Hepatocyte (in vitro differentiated cells): ENCODE data around the gene DNAJA4. TPM values are rescaled to one million over a fixed set of nuclear protein-coding genes. Genes with fewer than 3 reads are reported as not detected.
A peak's percentile ranks its signal among the peaks of the same experiment; 100 is the strongest.

Experiments used
- DNase-seq: peaks from one replicate; pipeline ENCODE4 v3.0.0-alpha.2; 2016; ENCODE audit warnings: low spot score
- H2AFZ ChIP-seq: fragments of 200-600 bp; sonication (generic); 2 replicates; pipeline ENCODE4 v1.6.0; 2016; ENCODE audit warnings: antibody characterized with exemption, mild to moderate bottlenecking
- H3K27ac ChIP-seq: fragments of 200-600 bp; sonication (generic); 2 replicates; pipeline ENCODE4 v1.5.1; 2016; ENCODE audit warnings: mild to moderate bottlenecking
- H3K27me3 ChIP-seq: fragments of 200-600 bp; sonication (generic); 2 replicates; pipeline ENCODE4 v1.6.1; 2016
- H3K36me3 ChIP-seq: fragments of 200-600 bp; sonication (generic); replicated peaks from 2 replicates; pipeline ENCODE4 v1.5.1; 2016; ENCODE audit warnings: low read depth; ENCODE audit not compliant: insufficient read depth
- H3K4me1 ChIP-seq: fragments of 200-600 bp; sonication (generic); 2 replicates; pipeline ENCODE4 v1.5.1; 2016; ENCODE audit warnings: mild to moderate bottlenecking, moderate library complexity; ENCODE audit not compliant: insufficient read depth
- H3K4me2 ChIP-seq: fragments of 200-600 bp; sonication (generic); 2 replicates; pipeline ENCODE4 v1.6.0; 2016
- H3K4me3 ChIP-seq: fragments of 200-600 bp; sonication (generic); 2 replicates; pipeline ENCODE4 v1.5.1; 2016; ENCODE audit warnings: mild to moderate bottlenecking
- H3K79me2 ChIP-seq: fragments of 200-600 bp; sonication (generic); 2 replicates; pipeline ENCODE4 v1.6.0; 2017; ENCODE audit warnings: mild to moderate bottlenecking
- H3K9me2 ChIP-seq: fragments of 200-600 bp; sonication (generic); replicated peaks from 2 replicates; pipeline ENCODE4 v1.6.0; 2017; ENCODE audit warnings: mild to moderate bottlenecking; ENCODE audit not compliant: insufficient read depth
- H3K9me3 ChIP-seq: fragments of 200-600 bp; sonication (generic); 2 replicates; pipeline ENCODE4 v1.5.1; 2016; ENCODE audit warnings: low read depth, mild to moderate bottlenecking
- H4K20me1 ChIP-seq: fragments of 200-600 bp; sonication (generic); 2 replicates; pipeline ENCODE4 v1.6.0; 2016; ENCODE audit warnings: mild to moderate bottlenecking; ENCODE audit not compliant: insufficient read depth, poor library complexity, severe bottlenecking
- CTCF ChIP-seq: fragments of 200-600 bp; sonication (generic); IDR thresholded peaks from 2 replicates; pipeline ENCODE4 v1.5.1; 2016; ENCODE audit warnings: antibody characterized with exemption, mild to moderate bottlenecking; ENCODE audit not compliant: poor library complexity
- EZH2 ChIP-seq: fragments of 200-600 bp; sonication (generic); IDR thresholded peaks from 2 replicates; pipeline ENCODE4 v1.6.1; 2016; ENCODE audit warnings: antibody characterized with exemption, mild to moderate bottlenecking, borderline replicate concordance
- EZH2phosphoT487 ChIP-seq: fragments of 200-600 bp; sonication (generic); IDR thresholded peaks from one replicate; pipeline ENCODE4 v1.6.1; 2018; ENCODE audit warnings: antibody characterized with exemption, mild to moderate bottlenecking, low read depth, moderate library complexity; ENCODE audit not compliant: unreplicated experiment, severe bottlenecking
- WGBS: methylation state at CpG from one replicate; pipeline ENCODE4 v1.1.6; 2016; ENCODE audit warnings: low lambda C conversion rate; ENCODE audit errors: missing lambda C conversion rate; 5-methylcytosine and 5-hydroxymethylcytosine counted together
- polyA plus RNA-seq: library from polyadenylated mRNA; unstranded; fragments of >200 nt; fragmentation: Nextera tagmentation; extraction: Ambion mirVana; gene quantifications from 2 replicates; pipeline ENCODE4 v1.2.1, GENCODE V29; 2016
- total RNA-seq: library from RNA; depleted of rRNA; stranded (reverse); fragments of >200 nt; gene quantifications from 2 replicates; pipeline ENCODE4 v1.2.3, GENCODE V29; 2014

The DNAJA4 gene
- total and polyA plus RNA-seq, 2 experiments from 2014 or later = 2.8 to 3.6 TPM

- no peak overlapping the region for H2AFZ ChIP-seq
- no peaks in the 10 kb centered on the region for H3K36me3 ChIP-seq
- 96% methylated on average over 1 of the region's 1 CpG for WGBS
- H4K20me1 ChIP-seq = no peaks in the 10 kb centered on the region
- no peak for DNase-seq
- H3K4me3 ChIP-seq = no peak overlapping the region
- peaks cover 20% of the 10 kb centered on the region for H3K79me2 ChIP-seq
- no peaks in the 10 kb centered on the region for H3K9me2 ChIP-seq
- peaks cover 9% of the 10 kb centered on the region for H3K4me1 ChIP-seq
- H3K4me2 ChIP-seq = no peak overlapping the region
- TF ChIP-seq EZH2 (no peak), EZH2phosphoT487 (no peak), CTCF (no peak)
- H3K27me3 ChIP-seq = no peaks in the 10 kb centered on the region
- no peaks in the 10 kb centered on the region for H3K9me3 ChIP-seq
- peak overlapping the region; percentile 29 for H3K27ac ChIP-seq
These were observed 27.9 kb downstream of the DNAJA4 start for GRCh38 chr15:78292219-78292618.

DNA sequence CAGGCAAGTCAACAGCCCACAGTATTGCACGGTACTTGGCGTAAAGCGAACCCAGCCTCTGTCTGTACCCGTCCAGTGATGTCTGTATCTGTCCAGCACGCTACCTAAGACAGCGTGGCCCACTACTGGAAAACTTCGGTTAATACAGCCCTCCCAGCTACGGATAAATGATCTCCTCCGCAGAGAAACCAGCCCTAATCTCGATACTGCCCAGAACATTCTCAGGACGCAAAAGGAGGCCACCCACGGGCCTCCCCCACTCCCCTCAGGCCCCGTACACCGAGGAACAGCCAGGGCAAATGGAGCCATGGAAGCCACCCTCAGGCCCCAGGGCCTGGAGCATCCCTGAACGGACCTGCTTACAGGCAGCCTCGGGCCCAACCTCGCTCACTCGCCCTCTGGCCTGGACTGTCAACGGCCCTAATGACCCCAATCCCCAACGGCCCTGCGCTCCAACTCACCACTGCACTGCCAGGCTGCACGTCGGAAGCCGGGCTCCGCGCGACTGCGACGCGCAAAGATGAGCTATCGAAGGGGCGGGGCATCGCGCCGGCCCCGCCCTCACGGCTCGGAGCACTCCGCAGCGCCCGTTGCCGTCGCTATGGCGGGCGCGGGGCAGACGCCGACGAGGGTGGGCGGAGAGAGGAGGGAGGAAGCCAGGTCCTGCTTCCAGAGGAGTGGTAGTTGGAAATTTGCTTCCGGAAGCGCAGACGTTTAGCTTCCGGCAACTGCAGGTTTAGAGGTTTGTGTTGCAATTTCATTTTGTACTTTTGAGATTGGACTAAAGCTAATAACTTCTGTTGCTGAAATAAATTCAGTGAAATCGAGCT is 35.0 kb downstream of the DNAJA4 start, which contains the start of gene SKIC8:
SKIC8 (minus strand) TSS at position 509 of the 830 bp plus-strand sequence. CDS start 3,923 bp downstream, outside the sequence.
- TF ChIP-seq CTCF (no peak), EZH2phosphoT487 (no peak), EZH2 (no peak)
- H3K4me2 ChIP-seq = peak within 1 kb of the TSS; percentile 83
- peaks cover 16% of the 10 kb centered on the region for H3K4me1 ChIP-seq
- peak; percentile 98 for DNase-seq
- peak within 1 kb of the TSS; percentile 65 for H3K4me3 ChIP-seq
- H3K27me3 ChIP-seq = no peaks in the 10 kb centered on the region
- H3K9me3 ChIP-seq = no peaks in the 10 kb centered on the region
- H3K79me2 ChIP-seq = peaks cover 38% of the 10 kb centered on the region
- H2AFZ ChIP-seq = peak within 1 kb of the TSS; percentile 80
- no peaks in the 10 kb centered on the region for H3K9me2 ChIP-seq
- H3K27ac ChIP-seq = peak within 1 kb of the TSS; percentile 78
- under 1% methylated on average over 54 of the region's 55 CpGs for WGBS
- no peaks in the 10 kb centered on the region for H4K20me1 ChIP-seq
- no peaks in the 10 kb centered on the region for H3K36me3 ChIP-seq

DNA sequence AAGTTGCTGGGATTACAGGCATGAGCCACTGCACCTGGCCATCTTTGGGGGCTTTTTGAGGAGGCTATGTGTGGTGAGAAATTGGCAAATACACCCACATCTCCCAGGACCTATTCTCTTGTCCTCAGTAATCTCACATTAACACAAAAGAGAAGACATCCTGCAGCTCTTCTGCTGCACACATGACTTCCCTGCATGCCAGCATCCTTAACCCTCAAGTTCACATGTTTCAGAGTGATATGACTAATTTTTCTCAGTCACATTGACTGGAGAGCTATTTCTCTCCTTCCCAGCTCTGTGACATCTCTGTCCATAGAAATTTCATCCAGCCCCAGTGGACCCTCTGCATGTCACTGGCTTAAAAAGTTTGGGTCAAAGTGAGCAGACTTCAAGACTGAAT is 37.0 kb downstream of the DNAJA4 start:
- Histone ChIP-seq H3K79me2 (peaks cover 28% of the 10 kb centered on the region), H3K4me1 (peaks cover 16% of the 10 kb centered on the region), H3K4me2 (no peak overlapping the region), H3K27ac (no peak overlapping the region), H3K9me2 (no peaks in the 10 kb centered on the region), H3K36me3 (no peaks in the 10 kb centered on the region), H4K20me1 (no peaks in the 10 kb centered on the region), H3K27me3 (no peaks in the 10 kb centered on the region), H3K9me3 (no peaks in the 10 kb centered on the region), H3K4me3 (no peak overlapping the region), H2AFZ (no peak overlapping the region)
- TF ChIP-seq CTCF = no peak
- no peak for TF ChIP-seq EZH2phosphoT487
- TF ChIP-seq EZH2 = no peak
- no peak for DNase-seq
